ENCODE measurements around the gene MMEL1.

Gene MMEL1

GRCh38 chr1:2544875-2545640, 87.8 kb downstream of the MMEL1 start:
- POLR2A ChIA-PET: interaction anchor here (0.8 to 4.5 kb wide), 5 partner anchors 12 to 317 kb away, joined by 3 to 74 read pairs (median 3); partner anchors contain the start of genes HES5, PANK4, PRXL2B and SKI
- no peak for DNase-seq (ENCODE audit: extremely low spot score)
- CTCF ChIA-PET: no interaction called here
- TF ChIP-seq LEF1 (IDR thresholded peaks at IDR 0.05; ENCODE audit: borderline replicate concordance) (no peak), HDGF (IDR thresholded peaks at IDR 0.05; ENCODE audit: borderline replicate concordance) (no peak), TARDBP (IDR thresholded peaks at IDR 0.05) (no peak), FOXK2 (IDR thresholded peaks at IDR 0.05) (no peak), L3MBTL2 (conservative IDR thresholded peaks at IDR 0.05) (no peak), ZNF384 (IDR thresholded peaks at IDR 0.05) (no peak), SP1 (IDR thresholded peaks at IDR 0.05) (no peak), PKNOX1 (IDR thresholded peaks at IDR 0.05) (no peak), CTBP1 (IDR thresholded peaks at IDR 0.05; ENCODE audit: borderline replicate concordance) (no peak), SUZ12 (IDR thresholded peaks at IDR 0.05) (no peak), ARNT (IDR thresholded peaks at IDR 0.05) (no peak), ELF4 (IDR thresholded peaks at IDR 0.05) (no peak), NFRKB (IDR thresholded peaks at IDR 0.05) (no peak)

GRCh38 chr1:2544093-2544874, 88.5 kb downstream of the MMEL1 start:
- ChIA-PET POLR2A (interaction anchor here (2.9 to 4.5 kb wide), 2 partner anchors 11 to 17 kb away, joined by 10 to 74 read pairs; partner anchors contain the start of genes HES5 and PANK4), CTCF (no interaction called here)
- TF ChIP-seq ARNT (IDR thresholded peaks at IDR 0.05) (no peak), BHLHE40 (IDR thresholded peaks at IDR 0.05; ENCODE audit: borderline replicate concordance) (no peak), LEF1 (IDR thresholded peaks at IDR 0.05; ENCODE audit: borderline replicate concordance) (no peak), CTBP1 (IDR thresholded peaks at IDR 0.05; ENCODE audit: borderline replicate concordance) (no peak), ZNF384 (IDR thresholded peaks at IDR 0.05) (no peak), SP1 (IDR thresholded peaks at IDR 0.05) (no peak), HDGF (IDR thresholded peaks at IDR 0.05; ENCODE audit: borderline replicate concordance) (no peak), NFRKB (IDR thresholded peaks at IDR 0.05) (no peak), PKNOX1 (IDR thresholded peaks at IDR 0.05) (no peak), FOXK2 (IDR thresholded peaks at IDR 0.05) (no peak), L3MBTL2 (conservative IDR thresholded peaks at IDR 0.05) (no peak), ELF4 (IDR thresholded peaks at IDR 0.05) (no peak), TARDBP (IDR thresholded peaks at IDR 0.05) (no peak), FOXM1 (IDR thresholded peaks at IDR 0.05; ENCODE audit: borderline replicate concordance) (no peak), SUZ12 (IDR thresholded peaks at IDR 0.05) (no peak)
- no peak for DNase-seq (ENCODE audit: extremely low spot score)

- no peak for DNase-seq (ENCODE audit: extremely low spot score)
- TF ChIP-seq NFRKB (IDR thresholded peaks at IDR 0.05): no peak
- TF ChIP-seq ARNT (IDR thresholded peaks at IDR 0.05): no peak
- no peak for TF ChIP-seq ELF4 (IDR thresholded peaks at IDR 0.05)
- TF ChIP-seq HDGF (IDR thresholded peaks at IDR 0.05; ENCODE audit: borderline replicate concordance): no peak
- no peak for TF ChIP-seq SP1 (IDR thresholded peaks at IDR 0.05)
- no peak for TF ChIP-seq ZNF384 (IDR thresholded peaks at IDR 0.05)
- no peak for TF ChIP-seq SUZ12 (IDR thresholded peaks at IDR 0.05)
- TF ChIP-seq FOXA1 (IDR thresholded peaks at IDR 0.05): no peak
- no peak for TF ChIP-seq FOXM1 (IDR thresholded peaks at IDR 0.05; ENCODE audit: borderline replicate concordance)
- TF ChIP-seq BHLHE40 (IDR thresholded peaks at IDR 0.05; ENCODE audit: borderline replicate concordance): no peak
- no peak for TF ChIP-seq PKNOX1 (IDR thresholded peaks at IDR 0.05)
- TF ChIP-seq LEF1 (IDR thresholded peaks at IDR 0.05; ENCODE audit: borderline replicate concordance): no peak
- no peak for TF ChIP-seq CTBP1 (IDR thresholded peaks at IDR 0.05; ENCODE audit: borderline replicate concordance)
- TF ChIP-seq TARDBP (IDR thresholded peaks at IDR 0.05): no peak
- TF ChIP-seq FOXK2 (IDR thresholded peaks at IDR 0.05): no peak
- no peak for TF ChIP-seq L3MBTL2 (conservative IDR thresholded peaks at IDR 0.05)
- POLR2A ChIA-PET: interaction anchor here (4.5 kb wide), 1 partner anchor 16 kb away, joined by 74 read pairs; the partner anchor contains the start of genes HES5 and PANK4
- CTCF ChIA-PET: no interaction called here
Observed at GRCh38 chr1:2543543-2544092, 89.2 kb downstream of the MMEL1 start.

GRCh38 chr1:2542246-2542915, 90.4 kb downstream of the MMEL1 start:
- DNase-seq (ENCODE audit: extremely low spot score): no peak
- TF ChIP-seq ELF4 (IDR thresholded peaks at IDR 0.05) (no peak), FOXM1 (IDR thresholded peaks at IDR 0.05; ENCODE audit: borderline replicate concordance) (no peak), FOXK2 (IDR thresholded peaks at IDR 0.05) (no peak), FOXA1 (IDR thresholded peaks at IDR 0.05) (no peak), TARDBP (IDR thresholded peaks at IDR 0.05) (no peak), BHLHE40 (IDR thresholded peaks at IDR 0.05; ENCODE audit: borderline replicate concordance) (no peak), LEF1 (IDR thresholded peaks at IDR 0.05; ENCODE audit: borderline replicate concordance) (no peak), HDGF (IDR thresholded peaks at IDR 0.05; ENCODE audit: borderline replicate concordance) (no peak), L3MBTL2 (conservative IDR thresholded peaks at IDR 0.05) (no peak), SP1 (IDR thresholded peaks at IDR 0.05) (no peak), NFRKB (IDR thresholded peaks at IDR 0.05) (no peak), PKNOX1 (IDR thresholded peaks at IDR 0.05) (no peak), ZNF384 (IDR thresholded peaks at IDR 0.05) (no peak), SUZ12 (IDR thresholded peaks at IDR 0.05) (no peak), CTBP1 (IDR thresholded peaks at IDR 0.05; ENCODE audit: borderline replicate concordance) (no peak), ARNT (IDR thresholded peaks at IDR 0.05) (no peak)
- CTCF ChIA-PET: no interaction called here
- POLR2A ChIA-PET: interaction anchor here (1.3 kb wide), 1 partner anchor 129 kb away, joined by 4 read pairs; no protein-coding TSS in a partner anchor

All from HEK293T (cell line).